HK-2 (cell line): ENCODE results near the gene NAA50.
A peak's percentile ranks its signal among the peaks of the same experiment; 100 is the strongest.

Experiments
- DNase-seq: peaks from one replicate; pipeline ENCODE4 v3.0.0-alpha.2; 2018; ENCODE audit not compliant: unreplicated experiment

NAA50 gene

DNA sequence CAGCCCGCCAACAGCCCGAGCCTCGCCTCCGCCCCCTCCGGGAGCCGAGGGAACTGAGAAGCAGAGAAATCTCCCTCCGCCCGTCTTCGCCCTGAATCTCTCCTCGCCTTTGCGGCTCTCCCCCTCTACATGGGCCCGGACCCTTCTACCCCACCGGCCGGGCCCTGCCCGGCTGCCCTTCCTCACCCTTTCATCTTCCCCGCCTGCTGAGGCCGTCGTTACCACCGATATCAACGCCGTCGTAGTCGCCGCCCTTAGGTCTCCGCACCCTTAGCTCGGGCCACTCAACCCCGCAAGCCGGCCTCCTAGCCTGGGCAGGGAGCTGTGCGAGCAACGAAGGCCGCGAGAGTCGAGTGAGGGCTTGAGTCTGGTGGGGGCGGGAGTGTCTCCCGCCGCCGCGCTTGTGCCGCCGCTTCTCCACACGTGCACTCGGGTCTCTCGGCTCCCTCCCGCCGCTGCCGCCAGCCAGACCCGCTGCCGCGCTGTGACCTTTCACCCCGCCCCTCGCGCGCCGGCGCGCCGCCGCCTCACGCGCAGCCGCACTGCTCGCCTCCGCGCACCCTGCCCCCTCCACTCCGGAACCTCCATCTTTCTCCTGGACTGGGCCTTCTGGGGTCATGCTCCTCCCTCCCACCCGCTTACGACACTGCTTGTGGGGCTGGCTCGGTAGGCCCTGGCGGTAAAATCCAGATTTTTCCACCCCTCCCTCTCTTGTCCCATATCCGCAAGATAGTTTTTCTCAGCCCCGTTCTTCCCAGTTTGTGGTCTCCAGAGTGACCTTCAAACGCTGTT lies at the start of gene NAA50:
NAA50 (minus strand) TSS at position 494 of the 792 bp plus-strand sequence; CDS start at position 194, 300 bp downstream.
- peak; percentile 95 for DNase-seq

DNA sequence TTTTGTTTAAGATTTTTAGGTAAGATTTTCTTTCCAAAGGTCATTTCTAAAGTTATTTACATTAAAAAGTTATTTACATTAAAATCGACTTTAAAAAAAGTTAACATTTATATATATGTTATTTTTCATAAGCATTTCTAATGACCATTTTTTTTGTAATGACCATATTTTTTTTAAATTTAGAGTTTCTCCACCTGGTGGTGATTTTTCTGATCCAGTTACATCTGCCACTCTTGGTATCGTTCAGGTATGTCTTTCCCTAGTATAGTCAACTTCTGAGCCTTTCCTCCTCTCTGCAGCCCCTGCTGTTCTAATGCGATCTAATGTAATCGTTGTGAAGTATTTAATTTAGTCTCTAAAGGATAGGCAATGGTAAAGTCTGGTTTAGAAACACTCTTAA lies 49.6 kb upstream of the NAA50 start:
- DNase-seq: no peak

DNA sequence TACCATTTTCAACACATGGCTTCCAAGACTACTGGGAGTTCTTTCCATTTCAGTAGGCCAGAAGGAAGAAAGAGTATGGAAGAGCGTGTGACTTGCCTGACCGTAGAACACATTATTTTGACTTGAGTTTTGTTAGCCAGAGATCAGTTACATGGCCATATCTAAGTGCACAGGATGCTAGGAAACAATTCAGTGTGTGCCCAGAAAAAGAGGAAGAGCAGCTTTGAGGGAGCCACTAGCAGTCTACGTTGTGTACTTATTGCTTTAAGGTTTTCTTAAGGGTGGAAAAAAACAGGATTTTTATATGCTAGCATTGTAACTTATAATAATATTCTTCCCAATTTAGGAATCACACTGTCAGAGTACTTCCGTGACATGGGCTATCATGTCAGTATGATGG lies 48.5 kb upstream of the NAA50 start:
- DNase-seq: no peak

DNA sequence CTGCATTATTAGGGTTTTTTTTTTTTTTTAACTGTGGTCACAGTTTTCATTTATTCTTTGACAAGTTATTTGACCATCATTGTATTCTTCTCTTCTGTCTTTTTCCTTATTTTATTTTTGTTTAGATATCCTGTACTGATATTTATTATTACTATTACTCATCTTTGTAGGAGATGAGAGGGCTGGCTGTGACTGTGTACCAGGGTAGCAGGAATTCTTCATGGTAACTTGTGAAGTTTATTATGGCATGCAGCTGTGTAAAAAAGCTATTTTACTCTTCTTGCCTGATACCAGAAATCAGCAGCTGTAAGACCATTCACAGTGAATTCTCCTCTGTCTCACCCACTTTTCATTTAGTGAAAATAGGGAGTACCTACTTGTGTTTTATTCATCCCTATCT lies 45.3 kb upstream of the NAA50 start:
- no peak for DNase-seq

DNA sequence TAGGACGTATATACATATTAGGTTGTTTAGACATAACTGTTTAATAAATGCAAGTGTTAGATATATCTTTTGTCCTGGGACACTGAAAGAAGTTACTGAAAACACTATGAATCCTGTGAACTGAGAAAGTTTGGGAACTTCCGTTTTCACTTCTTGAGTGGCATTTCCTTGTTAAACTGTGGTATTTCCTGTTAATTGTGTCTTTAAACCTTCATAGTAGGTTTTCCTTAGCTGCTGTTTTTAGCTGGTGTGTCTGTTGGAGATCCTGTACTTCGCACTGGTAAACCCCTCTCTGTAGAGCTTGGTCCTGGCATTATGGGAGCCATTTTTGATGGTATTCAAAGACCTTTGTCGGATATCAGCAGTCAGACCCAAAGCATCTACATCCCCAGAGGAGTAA lies 37.9 kb upstream of the NAA50 start:
- DNase-seq: no peak

DNA sequence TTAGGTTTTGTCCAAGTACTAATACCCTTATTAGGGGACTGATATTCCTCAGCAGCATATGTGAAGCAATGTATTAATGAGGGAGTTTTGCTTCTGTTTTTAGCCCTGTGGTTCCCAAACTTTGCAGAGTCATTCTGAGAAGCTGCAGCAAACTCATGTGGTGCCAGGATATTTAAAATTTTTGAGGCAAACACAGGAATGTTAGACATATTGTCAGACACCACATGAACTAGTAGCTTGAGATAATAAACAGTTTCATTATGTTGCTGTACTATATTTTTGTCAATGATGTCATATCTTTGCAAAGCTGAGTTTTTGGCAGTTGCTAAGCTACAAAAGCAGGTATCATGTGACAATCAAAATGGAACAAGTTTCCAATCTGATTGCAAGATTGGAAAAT lies 37.4 kb upstream of the NAA50 start:
- DNase-seq: no peak

DNA sequence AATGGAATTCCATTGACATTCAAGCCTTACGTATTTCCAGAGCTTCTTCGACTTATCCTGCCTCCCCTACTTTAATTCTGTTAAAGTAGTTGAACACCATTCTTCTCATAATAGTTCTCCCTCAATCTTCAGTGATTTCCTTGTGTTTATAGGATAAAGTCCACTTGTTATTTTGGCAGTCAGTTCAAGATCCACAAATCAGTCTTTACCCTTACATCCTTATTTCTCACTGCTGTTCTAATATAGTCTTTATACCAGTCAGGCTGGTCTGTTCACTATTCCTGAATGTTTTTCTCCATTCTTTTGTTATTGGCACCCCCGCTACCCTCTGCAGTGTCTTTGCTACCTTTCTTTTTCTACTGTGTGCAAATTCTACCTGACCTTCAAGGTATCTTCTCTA lies 30.5 kb upstream of the NAA50 start:
- no peak for DNase-seq

DNA sequence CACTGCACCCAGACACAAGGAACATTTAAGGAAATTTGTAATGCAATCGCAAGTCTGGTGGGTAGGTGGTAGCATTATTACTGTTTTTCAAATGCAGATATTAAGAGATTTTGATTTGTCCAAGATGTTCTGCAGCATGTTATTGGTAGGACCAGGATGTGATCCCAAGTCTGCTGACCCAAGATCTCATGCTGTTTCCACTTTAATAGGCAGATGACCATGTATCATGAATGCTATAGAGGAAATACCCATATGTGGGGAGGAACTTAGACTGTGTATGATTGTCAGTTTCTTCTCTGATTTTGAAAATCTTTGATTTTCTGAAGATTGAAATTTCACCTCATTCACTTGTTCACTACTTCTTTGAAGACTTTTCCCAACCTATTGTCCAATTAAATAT lies 29.5 kb upstream of the NAA50 start:
- DNase-seq: no peak

DNA sequence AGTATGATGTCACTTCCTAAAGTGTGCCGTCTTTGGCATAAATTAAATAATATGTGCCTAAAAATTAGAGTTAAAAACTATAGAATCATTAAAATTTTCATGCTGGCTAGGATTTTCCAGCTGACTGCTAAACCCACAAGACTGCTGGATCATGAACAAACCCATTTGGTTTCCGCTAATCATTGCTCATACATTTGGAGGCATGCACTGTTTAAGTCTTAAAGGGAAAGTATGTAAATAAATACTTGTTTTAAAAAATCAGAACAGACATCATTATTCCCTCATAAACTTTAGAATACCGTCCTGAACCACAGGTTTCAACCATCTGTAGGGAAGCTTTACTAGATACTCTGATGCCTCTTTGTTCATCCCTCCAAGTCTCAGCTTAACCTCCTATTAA lies 27.3 kb upstream of the NAA50 start:
- no peak for DNase-seq

DNA sequence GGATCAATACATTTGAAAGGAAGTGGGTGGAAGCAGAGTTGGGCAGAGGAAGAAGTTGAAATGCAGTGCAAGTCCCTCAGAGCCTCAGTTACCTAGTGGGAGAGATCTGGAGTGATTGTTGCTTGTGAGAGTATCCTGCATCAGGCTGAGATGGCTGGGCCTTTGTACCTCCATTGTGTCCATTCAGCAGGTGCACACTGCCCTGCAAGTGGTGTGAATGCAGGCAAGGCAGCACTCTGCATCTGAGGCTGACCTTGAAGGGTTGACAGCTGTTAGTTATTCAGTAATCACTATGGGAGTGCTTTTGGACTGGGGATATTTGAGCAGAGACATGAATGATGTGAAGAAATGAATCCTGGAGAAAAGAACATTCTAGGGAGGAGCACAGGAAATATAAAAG lies 25.9 kb upstream of the NAA50 start:
- DNase-seq: no peak

DNA sequence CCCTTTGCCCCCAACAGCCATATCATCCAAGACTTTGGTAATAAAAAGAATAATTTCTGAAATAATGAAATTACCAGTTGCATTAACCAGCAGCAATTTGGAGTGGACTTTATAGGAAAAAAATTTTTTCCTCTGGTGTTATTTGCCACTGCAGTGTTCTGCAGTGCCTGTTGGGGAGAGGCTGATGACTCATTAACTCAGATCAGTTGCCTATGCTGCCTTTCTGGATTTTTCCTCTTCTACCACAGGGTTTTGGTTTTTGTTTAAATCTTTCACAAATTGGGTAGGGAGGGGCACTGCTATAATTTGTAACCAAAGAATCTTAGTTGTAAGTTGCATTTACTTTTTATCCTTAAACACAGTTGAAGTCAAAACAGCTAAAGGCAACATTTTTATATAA lies 23.5 kb upstream of the NAA50 start:
- no peak for DNase-seq

DNA sequence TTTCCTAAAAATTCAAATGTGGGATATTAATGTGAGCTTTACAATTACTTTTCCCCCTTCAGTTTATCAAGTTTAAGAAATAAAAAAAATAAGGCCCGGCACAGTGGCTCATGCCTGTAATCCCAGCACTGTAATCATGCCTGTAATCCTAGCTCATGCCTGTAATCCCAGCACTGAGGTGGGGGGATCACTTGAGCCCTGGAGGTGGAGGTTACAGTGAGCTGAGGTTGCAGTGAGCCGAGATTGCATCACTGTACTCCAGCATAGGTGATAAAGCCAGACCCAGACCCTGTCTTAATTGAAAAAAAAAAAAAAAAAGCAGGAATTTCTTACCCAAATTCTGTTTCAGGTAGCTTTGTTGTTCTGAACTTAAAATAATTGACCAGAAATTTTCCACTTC lies 18.6 kb upstream of the NAA50 start:
- DNase-seq: no peak

DNA sequence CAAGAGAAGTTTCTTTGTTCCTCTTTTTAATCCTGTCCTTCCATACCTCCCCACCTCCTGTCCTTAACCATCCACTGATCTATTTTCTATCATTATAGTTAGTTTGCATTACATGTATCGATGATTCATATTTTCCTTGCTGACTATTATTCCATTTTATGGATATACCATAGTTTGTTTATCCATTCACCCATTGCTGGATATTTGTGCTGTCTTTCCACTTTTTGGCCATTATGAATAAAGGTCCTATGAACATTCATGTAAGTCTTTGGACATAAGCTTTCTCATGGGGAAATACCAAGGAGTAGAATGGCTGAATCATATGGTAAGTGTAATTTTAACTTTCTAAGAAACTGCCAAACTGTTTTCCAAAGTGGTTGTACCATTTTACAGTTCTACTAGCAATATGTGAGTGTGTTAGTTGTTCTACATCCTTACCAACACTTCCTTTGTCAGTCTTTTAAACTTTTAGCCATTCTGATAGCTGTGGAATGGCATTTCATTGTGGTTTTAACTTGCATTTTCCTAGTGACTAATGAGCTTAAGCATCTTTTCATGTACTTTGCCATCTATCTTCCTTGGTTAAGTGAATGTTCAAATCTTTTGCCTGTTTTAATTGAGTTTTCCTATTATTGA lies 12.5 kb upstream of the NAA50 start:
- no peak for DNase-seq

DNA sequence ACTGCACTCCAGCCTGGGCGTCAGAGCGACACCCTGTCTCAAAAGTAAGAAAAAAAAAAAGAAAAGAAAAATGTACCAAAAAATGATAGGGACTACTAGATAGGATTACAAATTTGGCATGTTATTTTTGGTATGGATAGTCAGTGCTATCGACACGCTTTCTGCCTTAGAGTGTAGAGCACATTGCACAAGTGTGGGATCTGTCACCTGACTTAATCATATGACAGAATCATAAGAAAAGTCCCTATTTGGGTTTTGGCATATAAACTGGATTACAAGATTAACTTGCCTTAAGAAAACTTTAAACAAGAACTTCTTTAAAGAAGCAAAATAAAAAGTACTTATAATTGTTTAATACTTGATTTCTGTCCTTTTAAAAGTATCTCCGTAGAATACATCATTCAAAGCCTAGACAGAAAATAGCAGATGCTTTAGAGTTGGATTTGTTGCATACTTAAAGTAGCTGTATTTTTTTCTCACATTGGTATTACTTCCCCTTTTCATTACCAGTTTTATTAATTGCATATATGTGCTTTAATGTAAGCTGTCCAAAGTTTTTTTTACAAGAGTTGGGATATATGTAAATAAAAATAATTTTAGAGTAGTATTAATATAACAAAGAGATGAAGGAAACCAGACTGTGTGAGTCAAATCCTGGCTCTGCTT lies 8.6 kb upstream of the NAA50 start:
- no peak for DNase-seq

DNA sequence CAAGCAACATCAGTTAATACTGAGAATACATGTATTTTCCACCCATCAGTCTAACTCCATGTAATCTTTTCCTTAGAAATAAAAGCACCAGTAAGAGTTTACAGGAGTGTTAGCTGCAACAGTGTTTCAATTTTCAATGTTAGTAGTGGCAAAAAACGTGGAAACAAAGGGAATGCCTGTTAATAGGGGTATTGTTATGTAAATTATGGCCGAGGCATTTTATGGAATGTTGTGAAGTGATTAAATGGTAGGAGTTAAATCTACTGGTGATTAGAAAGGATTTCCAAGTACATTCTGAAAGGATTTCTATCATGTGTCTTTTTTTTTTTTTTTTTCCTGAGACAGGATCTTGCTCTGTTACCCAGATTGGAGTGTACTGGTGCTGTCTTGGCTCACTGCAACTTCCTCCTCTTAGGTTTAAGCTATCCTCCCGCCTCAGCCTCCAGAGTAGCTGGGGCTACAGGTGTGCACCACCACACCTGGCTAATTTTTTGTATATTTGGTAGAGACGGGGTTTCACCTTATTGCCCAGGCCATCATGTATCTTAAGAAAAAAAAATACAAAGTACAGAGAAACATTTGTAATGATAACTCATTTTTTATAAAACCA lies 7.4 kb upstream of the NAA50 start:
- no peak for DNase-seq

DNA sequence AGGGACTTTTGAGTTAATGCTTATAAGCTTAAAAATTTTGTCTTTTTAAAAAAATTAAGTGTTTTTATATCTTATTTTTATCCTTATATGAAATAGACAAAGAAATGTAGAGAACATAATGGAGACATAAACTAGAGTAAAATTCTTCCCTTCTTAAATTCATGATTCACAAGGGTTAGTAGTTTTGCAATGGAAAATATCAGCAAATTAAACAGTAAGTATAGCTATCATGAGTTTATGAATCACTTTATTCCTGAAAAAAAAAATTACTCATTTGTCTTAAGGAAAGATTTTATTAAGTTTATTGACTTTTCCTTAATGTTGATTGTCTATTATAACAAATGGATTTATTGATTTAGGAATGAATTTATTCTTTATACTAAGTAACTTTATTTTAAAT lies 5.1 kb upstream of the NAA50 start:
- no peak for DNase-seq

DNA sequence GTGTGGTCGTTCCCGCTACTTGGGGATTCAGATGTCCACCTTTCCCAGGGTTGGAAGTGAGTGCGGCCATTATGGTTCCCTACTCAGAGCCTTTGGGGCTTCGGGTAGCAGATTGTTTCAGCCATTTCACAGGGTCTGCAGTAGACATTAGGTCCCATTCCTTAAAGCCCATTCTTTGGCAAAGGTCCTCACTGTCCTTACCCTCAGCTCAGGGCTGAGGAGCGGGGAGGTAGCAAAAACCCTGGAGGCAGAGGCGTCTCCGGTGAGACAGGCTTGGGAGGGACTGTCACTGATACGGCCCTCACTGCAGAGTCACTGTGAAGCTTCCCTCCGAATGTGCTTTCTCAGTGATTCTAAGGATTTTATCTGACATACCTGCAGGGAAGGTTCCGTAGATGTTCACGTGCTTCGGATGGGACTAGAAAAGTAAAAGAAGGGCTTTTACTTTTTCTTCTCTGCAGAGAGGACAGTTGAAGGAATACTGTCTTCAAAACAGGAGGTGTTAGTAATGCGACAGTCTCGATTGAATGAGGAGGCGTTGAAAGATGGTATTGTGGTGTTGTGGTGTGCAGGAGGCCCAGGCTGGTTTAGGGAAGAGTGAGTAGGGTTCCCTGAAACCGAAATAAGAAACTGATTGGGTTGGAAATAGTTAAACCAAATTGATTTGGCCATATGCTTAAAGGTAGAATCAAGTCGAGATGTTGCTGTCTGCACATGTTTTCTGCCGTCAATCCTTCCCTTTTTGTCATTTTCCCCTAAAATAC lies 1.4 kb upstream of the NAA50 start:
- no peak for DNase-seq

DNA sequence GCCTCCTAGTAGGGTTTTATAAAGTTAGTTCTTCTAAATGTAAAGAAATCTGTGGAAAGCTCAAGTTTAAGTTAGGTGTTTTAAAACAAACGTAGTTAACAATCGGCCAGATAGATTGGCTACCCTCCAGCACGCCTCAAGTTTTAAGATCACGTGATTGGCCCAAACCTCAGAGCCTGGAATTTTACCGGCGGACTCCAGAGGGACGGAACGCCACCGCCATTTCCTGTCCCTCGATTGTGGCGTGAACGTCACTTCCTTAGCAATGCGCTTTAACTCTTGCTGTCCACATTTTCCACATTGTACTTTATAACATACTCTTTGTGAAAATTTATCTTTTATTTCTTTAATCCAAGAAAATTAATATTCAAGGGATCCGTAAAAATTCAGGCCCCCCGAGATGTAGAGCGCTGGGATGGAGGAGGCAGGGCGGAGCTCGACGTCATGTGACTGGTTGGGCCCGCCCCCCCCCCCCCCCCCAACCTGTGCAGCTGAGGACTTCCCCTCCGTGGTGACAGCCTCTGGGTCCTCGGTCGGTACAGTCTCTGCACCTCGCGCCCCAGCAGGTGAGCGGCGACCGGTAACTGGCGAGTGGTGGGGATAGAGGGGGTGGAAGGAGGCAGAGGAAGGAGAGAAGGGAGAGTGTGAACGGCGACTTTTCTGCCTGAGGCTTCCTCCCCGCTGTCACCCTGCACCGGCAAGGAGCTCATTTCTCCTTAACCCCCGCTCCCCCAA lies 666 bp upstream of the NAA50 start, which contains the start of gene ATP6V1A:
ATP6V1A (plus strand) TSS at position 488 of the 735 bp plus-strand sequence. CDS start 31,719 bp downstream, outside the sequence.
- peak; percentile 89 for DNase-seq

DNA sequence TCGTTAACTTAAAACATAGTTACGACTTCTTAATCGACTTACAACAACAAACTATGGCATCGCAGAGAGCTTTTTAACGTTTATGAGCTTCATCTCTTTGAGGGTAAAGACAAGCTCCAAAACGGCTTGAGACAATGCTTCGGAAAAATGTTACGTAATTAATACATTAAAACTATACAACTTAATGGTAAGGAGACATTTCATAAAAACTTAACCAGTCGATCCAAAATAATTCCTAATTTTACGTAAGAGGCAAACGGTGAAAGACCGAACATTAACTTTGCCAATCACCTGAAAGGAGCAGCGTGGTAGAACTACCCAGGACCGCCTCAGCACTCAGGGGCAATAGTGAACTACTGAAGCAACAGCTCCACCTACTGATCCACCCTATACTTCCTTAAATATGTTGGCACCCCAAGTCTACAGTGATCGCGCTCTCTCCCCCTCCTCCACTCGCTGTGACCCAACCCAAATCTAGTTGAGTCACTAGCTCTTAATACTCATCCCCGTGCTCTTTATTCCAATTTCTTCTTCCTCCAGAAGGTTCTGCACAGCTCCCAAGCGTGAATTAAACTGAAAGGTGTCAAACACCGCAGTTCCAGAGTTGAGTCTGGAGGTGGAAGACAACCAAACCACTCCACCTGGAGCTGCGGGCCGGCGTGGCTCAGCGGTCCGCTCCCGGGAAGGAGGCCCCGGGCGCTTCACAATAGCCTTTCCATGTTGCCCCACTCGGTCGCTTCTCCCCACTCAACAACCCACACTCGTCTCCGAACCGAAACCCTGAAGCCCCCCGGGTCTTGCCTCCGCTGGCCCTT lies 901 bp downstream of the NAA50 start:
- DNase-seq: peak; percentile 73

DNA sequence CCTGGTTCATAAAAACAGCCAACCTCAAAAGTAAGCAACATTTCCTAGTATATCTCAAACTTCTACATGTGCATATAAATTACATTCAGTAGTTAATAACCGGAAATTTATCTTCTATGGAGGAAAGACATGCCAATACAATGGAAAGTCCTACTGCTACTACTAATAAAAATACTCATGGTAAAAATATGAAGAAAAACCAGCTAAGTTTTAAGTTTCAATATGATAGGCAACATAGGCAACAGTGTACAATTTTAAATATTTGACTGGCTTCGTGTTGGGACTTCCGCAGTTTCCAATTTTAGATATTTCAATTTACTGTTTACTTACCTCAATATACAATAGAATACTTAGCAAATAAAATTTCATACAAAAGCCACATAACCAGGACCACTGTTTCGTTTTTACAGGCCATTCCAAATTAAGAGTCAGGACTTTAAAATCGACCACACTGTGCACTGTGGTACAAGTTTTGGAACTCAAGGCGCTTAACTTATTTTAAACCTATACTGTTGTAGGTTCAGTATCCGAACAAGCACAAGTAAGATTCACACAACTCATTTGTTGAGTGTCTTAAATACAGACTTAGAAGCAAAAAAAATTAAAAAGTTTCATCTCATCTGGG lies 2.9 kb downstream of the NAA50 start:
- no peak for DNase-seq
